ENCODE data around the gene DRD2. TPM values are rescaled to one million over a fixed set of nuclear protein-coding genes. Genes with fewer than 3 reads are reported as not detected.

DRD2 gene
- total and polyA plus RNA-seq, 12 donors = 0.01 to 0.09 TPM; not detected in 10

DNA sequence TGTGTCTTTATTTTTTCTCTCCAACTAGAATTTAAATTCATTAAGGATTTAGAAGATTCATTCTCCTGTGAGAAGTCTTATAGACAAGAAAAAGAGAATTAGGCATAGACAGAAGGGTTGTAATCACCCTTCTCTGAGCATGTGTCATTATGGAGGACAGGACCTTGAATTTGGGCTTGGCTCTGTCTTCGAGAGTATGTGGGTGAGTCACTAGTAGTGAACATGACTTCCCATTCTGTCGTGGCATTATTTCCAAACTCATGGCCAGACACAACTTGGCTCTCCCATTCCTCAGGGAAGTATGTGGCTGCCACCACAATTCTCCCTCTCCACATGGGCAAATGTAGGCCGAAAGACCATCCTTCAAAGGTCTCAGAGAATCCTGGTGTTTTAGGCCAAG, 101.9 kb downstream of the DRD2 start:
- H3K4me1 ChIP-seq = peaks cover 0 to 3% (median 0%) of the 10 kb centered on the region in 9 donors
- H3K36me3 ChIP-seq = peaks cover 0 to 23% (median 0%) of the 10 kb centered on the region in 9 donors
- DNase-seq (no peak), ATAC-seq (peak in 1 of 8 donors; percentile 62)
- WGBS, 2 donors = 74 to 82% methylated on average over 3 of the region's 3 CpGs
- H3K27ac ChIP-seq = no peak overlapping the region
- TF ChIP-seq, protein P1, sequence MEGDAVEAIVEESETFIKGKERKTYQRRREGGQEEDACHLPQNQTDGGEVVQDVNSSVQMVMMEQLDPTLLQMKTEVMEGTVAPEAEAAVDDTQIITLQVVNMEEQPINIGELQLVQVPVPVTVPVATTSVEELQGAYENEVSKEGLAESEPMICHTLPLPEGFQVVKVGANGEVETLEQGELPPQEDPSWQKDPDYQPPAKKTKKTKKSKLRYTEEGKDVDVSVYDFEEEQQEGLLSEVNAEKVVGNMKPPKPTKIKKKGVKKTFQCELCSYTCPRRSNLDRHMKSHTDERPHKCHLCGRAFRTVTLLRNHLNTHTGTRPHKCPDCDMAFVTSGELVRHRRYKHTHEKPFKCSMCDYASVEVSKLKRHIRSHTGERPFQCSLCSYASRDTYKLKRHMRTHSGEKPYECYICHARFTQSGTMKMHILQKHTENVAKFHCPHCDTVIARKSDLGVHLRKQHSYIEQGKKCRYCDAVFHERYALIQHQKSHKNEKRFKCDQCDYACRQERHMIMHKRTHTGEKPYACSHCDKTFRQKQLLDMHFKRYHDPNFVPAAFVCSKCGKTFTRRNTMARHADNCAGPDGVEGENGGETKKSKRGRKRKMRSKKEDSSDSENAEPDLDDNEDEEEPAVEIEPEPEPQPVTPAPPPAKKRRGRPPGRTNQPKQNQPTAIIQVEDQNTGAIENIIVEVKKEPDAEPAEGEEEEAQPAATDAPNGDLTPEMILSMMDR (IDR thresholded peaks at IDR 0.05) = no peak
- peaks cover 0 to 8% (median 0%) of the 10 kb centered on the region in 7 donors for H3K27me3 ChIP-seq
- no peaks in the 10 kb centered on the region for H3K9me3 ChIP-seq
- no peak overlapping the region for H3K4me3 ChIP-seq
- intact Hi-C loops (cut with DNase I) = no loop called here

DNA sequence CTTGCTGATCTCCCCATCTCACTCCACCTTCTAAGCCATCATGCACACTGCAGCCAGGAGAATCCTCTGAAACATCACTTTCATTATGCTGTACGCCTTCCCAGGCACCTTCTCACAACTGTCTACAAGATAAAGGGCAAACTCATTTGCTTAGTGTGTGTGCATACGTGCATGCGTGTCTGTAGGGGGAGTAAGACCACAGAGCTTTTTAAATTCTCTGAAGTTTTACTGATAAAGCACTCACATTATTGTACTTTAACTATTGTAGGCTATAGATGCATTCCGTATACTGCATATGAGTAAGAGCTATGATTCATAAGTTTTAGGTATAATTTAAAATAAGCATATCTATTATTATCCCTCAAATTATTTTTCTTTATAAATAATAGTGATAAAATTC, 102.9 kb downstream of the DRD2 start:
- TF ChIP-seq, protein P1 (IDR thresholded peaks at IDR 0.05) = no peak
- no peak for DNase-seq
- intact Hi-C loops (cut with DNase I) = no loop called here
- no peak for ATAC-seq
- Histone ChIP-seq H3K27ac (no peak overlapping the region), H3K4me1 (peaks cover 0 to 3% (median 0%) of the 10 kb centered on the region in 9 donors), H3K4me3 (no peak overlapping the region), H3K9me3 (no peaks in the 10 kb centered on the region), H3K27me3 (peaks cover 0 to under 1% (median 0%) of the 10 kb centered on the region in 7 donors), H3K36me3 (peaks cover 0 to 33% (median 4%) of the 10 kb centered on the region in 9 donors)
- 80 to 81% methylated on average over 4 of the region's 4 CpGs for WGBS, 2 donors

DNA sequence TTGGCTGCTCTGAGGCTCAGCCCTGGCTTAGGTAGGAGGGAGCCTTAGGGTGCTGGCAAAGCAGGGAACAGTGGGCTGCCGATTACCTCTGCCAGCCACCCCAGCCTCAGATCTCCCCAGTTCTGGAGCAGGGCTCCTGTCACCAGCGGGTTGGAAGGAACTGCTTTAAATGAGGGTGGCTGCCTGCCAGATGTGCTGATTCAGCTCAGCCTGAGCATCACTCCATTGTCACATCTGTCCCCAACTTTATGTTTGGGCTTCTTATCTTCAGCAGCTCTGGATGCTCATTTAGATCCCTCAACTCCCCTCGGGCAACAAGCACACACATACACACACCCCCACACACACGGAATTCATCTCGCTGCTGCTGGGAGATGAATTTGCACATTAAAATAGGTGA, 104.6 kb downstream of the DRD2 start:
- peaks cover 0 to 3% (median 0%) of the 10 kb centered on the region in 9 donors for H3K4me1 ChIP-seq
- peaks cover 0 to 49% (median 8%) of the 10 kb centered on the region in 9 donors for H3K36me3 ChIP-seq
- TF ChIP-seq, protein P1 (IDR thresholded peaks at IDR 0.05) = no peak
- H3K9me3 ChIP-seq = no peaks in the 10 kb centered on the region
- WGBS, 2 donors = 64 to 65% methylated on average over 5 of the region's 5 CpGs
- H3K27me3 ChIP-seq = no peaks in the 10 kb centered on the region
- no peak for ATAC-seq
- H3K4me3 ChIP-seq = no peak overlapping the region
- intact Hi-C loops (cut with DNase I) = no loop called here
- DNase-seq = no peak
- H3K27ac ChIP-seq = no peak overlapping the region

DNA sequence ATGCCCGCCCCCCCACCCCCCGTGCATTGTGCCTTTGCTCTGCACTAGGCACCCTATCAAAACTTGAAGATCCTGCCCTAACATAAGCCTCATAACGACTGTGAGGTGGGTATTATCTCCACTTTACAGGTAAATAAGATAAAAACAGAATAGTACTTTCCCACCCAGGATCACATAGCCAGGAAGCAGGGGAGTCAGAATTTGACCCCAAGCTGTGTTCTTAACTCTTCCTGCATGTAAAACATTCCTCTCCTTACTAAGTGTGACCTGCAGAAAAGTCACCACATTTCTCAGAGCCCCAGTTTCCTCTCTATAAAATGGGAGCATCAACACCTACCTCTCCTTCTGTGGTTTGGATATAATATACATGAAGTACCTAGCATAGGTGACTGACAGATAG, 105.8 kb downstream of the DRD2 start:
- Histone ChIP-seq H3K4me1 (peaks cover 0 to 3% (median 0%) of the 10 kb centered on the region in 9 donors), H3K27me3 (no peaks in the 10 kb centered on the region), H3K27ac (no peak overlapping the region), H3K4me3 (no peak overlapping the region), H3K9me3 (no peaks in the 10 kb centered on the region), H3K36me3 (peaks cover 0 to 62% (median 9%) of the 10 kb centered on the region in 9 donors)
- DNase-seq = no peak
- ATAC-seq = no peak
- 76 to 81% methylated on average over 3 of the region's 3 CpGs for WGBS, 2 donors
- intact Hi-C loops (cut with DNase I) = loop anchor here in 1 of 10 donors (10.0 kb wide), 1 partner anchor 65 kb away; no protein-coding TSS in a partner anchor
- TF ChIP-seq, protein P1 (IDR thresholded peaks at IDR 0.05) = no peak

Measured in heart right ventricle (tissue), 16 donors.